GM21529 (cell line): ENCODE results near the gene PXYLP1.

Experiments used
- ATAC-seq: cut with Tn5 transposase; IDR thresholded peaks from one replicate; pipeline ENCODE4 v1.9.1; 2021; ENCODE audit not compliant: unreplicated experiment

Gene PXYLP1

DNA sequence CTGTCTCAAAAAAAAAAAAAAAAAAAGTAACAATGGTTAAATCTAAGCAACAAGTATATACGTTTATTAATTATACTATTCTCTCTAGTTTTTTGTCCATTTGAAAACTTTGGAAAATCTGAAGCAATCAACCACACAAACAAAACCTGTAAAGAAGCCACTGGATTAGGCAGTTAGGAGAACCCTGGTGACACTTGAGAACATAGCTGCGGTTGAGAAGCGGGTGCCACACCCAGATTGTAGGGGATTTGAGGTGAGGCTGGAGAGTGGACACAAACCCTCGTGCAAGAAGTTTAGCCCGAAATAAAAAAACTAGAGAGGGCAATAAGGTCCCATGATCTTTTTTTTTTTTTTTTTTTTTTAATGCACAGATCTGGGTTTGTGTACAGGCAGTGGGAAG is 110.8 kb downstream of the PXYLP1 start:
- ATAC-seq = no peak

DNA sequence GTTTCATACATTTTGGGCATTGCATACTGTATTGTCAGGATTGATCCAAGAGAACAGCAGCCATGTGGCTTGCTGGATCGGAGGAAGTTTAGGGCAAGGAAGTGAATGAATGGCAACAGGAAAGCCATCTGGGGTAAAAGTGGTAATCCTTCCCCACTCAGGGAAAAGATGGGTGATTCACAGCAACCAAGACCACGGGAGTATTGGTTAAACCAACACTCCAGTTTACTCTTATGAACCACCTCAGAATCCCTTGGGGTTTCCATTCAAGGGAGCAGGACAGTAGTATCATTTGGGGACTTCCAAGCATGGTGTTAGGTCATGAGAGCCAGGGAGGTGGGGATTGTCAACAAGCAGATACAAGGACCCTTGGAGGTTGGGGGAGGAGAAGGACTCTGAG is 111.5 kb downstream of the PXYLP1 start:
- ATAC-seq = no peak

DNA sequence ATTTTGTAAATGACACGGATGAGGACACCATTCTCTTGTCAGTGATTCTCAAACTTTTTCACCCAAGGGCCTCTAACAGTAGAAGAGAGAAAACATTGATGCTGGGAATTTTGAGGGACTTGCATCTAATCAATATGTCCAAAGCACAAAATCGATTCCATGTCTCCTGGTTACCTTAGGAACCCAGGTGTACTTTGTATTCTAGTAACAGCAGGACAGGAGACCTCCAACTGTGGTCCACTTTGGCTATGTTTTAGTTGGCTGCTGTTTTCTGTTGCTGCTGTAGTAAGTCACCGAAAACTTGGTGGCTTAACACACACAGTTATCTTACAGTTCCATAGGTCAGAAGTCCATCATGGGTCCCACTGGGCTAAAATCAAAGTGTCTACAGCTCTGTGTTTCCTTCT is 112.2 kb downstream of the PXYLP1 start:
- no peak for ATAC-seq
